ENCODE results near the gene EPB41L2.
A peak's percentile ranks its signal among the peaks of the same experiment; 100 is the strongest.
"Not testable (repeated sequence)": the region's sequence is repeated elsewhere in the genome, so short reads cannot be mapped to it uniquely, and the experiment has no call there.

EPB41L2 gene

GRCh38 chr6:131037194-131037897 lies 25.7 kb downstream of the EPB41L2 start:
- FAIRE-seq (no peak), DNase-seq (ENCODE audit: low spot score) (no peak)

- no peak for DNase-seq (ENCODE audit: low spot score)
- FAIRE-seq, result no peak
These were observed 26.4 kb downstream of the EPB41L2 start for GRCh38 chr6:131036601-131037000.

- FAIRE-seq (no peak), DNase-seq (ENCODE audit: low spot score) (no peak)
These were observed 26.9 kb downstream of the EPB41L2 start for GRCh38 chr6:131036143-131036542.

GRCh38 chr6:131035582-131035981 lies 27.5 kb downstream of the EPB41L2 start:
- FAIRE-seq (no peak), DNase-seq (ENCODE audit: low spot score) (no peak)

- FAIRE-seq (no peak), DNase-seq (ENCODE audit: low spot score) (no peak)
These were observed 29.4 kb downstream of the EPB41L2 start for GRCh38 chr6:131033631-131034030.

GRCh38 chr6:131029626-131030297 lies 33.3 kb downstream of the EPB41L2 start:
- peak; percentile 8 for DNase-seq (ENCODE audit: low spot score)
- no peak for FAIRE-seq

- no peak for FAIRE-seq
These were observed 35.7 kb downstream of the EPB41L2 start for GRCh38 chr6:131027326-131027725.

GRCh38 chr6:131026243-131026642 lies 36.8 kb downstream of the EPB41L2 start:
- FAIRE-seq, result no peak
- no peak for DNase-seq (ENCODE audit: low spot score)

More at GRCh38 chr6:131027326-131027725, 35.7 kb downstream of the EPB41L2 start:
- DNase-seq (ENCODE audit: low spot score), result no peak

- FAIRE-seq (no peak), DNase-seq (ENCODE audit: low spot score) (no peak)
These were observed 38.5 kb downstream of the EPB41L2 start for GRCh38 chr6:131024565-131024964.

- FAIRE-seq (no peak), DNase-seq (ENCODE audit: low spot score) (peak; percentile 47)
These were observed 39.1 kb downstream of the EPB41L2 start for GRCh38 chr6:131023834-131024504.

- DNase-seq (ENCODE audit: low spot score) (no peak), FAIRE-seq (no peak)
These were observed 40.4 kb downstream of the EPB41L2 start for GRCh38 chr6:131022691-131023090.

- no peak for FAIRE-seq
These were observed 45.1 kb downstream of the EPB41L2 start for GRCh38 chr6:131017962-131018361.

GRCh38 chr6:131015630-131016263 lies 47.3 kb downstream of the EPB41L2 start:
- FAIRE-seq, result no peak
- no peak for DNase-seq (ENCODE audit: low spot score)

More at GRCh38 chr6:131017962-131018361, 45.1 kb downstream of the EPB41L2 start:
- DNase-seq (ENCODE audit: low spot score), result no peak

GRCh38 chr6:131015025-131015591 lies 47.9 kb downstream of the EPB41L2 start:
- DNase-seq (ENCODE audit: low spot score) (no peak), FAIRE-seq (no peak)

- no peak for FAIRE-seq
- no peak for DNase-seq (ENCODE audit: low spot score)
These were observed 48.8 kb downstream of the EPB41L2 start for GRCh38 chr6:131014080-131014776.

GRCh38 chr6:131013495-131013894 lies 49.5 kb downstream of the EPB41L2 start:
- no peak for FAIRE-seq
- DNase-seq (ENCODE audit: low spot score), result no peak

- no peak for FAIRE-seq
- no peak for DNase-seq (ENCODE audit: low spot score)
These were observed 53.3 kb downstream of the EPB41L2 start for GRCh38 chr6:131009790-131010189.

- DNase-seq (ENCODE audit: low spot score); FAIRE-seq: not testable (repeated sequence)
These were observed 54.1 kb downstream of the EPB41L2 start for GRCh38 chr6:131008965-131009364.

- FAIRE-seq; DNase-seq (ENCODE audit: low spot score): not testable (repeated sequence)
These were observed 55.1 kb downstream of the EPB41L2 start for GRCh38 chr6:131007964-131008363.

GRCh38 chr6:131007286-131007685 lies 55.8 kb downstream of the EPB41L2 start:
- DNase-seq (ENCODE audit: low spot score) (no peak), FAIRE-seq (no peak)

Measured in urothelium cell line (cell line).